Stimulated activated CD8-positive, alpha-beta memory T cell treated with anti-CD3 and anti-CD28 coated beads, Interleukin-15, amount 100 ng/mL, for 48 hours (primary cell): Measurements from ENCODE around the gene CARD14.

Experiments
- DNase-seq, 2 donors: peaks; one replicate each; pipeline ENCODE4 v3.0.0-alpha.2; 2020; ENCODE audit warnings: low read depth in 2 of 2

Gene CARD14

DNA sequence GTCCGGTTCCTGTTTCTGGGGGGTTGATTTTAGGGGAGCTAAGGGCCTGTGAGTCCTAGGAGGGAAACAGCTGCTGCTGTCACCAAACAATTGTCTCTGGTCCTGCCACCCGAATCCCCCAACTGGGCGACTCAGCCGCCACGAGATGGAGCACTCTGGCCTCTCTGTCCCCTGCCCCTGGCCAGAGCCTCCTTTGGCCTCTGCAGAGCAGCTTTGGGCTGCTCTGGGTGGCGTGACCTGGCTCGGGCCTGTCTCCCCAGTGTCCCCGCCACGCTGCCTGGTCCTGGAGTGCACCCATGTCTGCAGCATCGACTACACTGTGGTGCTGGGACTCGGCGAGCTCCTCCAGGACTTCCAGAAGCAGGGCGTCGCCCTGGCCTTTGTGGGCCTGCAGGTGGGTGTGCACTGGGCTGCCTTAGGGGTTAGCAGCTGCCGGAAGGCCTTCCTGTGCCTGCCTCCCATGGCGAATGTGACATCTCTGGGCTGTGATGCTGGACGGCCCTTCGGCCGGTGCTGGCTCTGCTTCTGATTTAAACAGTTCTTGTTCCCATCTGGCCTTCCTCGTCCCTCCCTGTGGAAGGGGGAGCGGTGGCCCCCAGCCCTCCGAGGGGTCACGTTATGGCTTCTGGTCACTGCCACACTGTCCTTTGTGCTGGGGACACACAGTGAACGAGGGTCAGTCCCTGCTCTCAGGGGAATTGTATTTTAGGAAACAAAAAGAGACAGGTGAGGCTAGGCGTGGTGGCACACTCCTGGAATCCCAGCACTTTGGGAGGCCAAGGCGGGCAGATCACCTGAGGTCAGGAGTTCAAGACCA, 79.3 kb downstream of the CARD14 start:
- DNase-seq: no peak

GRCh38 chr17:80251966-80252365, 82.1 kb downstream of the CARD14 start:
- DNase-seq: no peak

- DNase-seq: peak; percentile 80 to 82
Observed at GRCh38 chr17:80252871-80253270, 83.0 kb downstream of the CARD14 start.

- DNase-seq: no peak
Observed at GRCh38 chr17:80253631-80254395, 84.0 kb downstream of the CARD14 start.

- DNase-seq: peak; percentile 54 to 59
Observed at GRCh38 chr17:80254396-80255251, 84.8 kb downstream of the CARD14 start.

GRCh38 chr17:80256034-80256350, 86.2 kb downstream of the CARD14 start:
- no peak for DNase-seq

DNA sequence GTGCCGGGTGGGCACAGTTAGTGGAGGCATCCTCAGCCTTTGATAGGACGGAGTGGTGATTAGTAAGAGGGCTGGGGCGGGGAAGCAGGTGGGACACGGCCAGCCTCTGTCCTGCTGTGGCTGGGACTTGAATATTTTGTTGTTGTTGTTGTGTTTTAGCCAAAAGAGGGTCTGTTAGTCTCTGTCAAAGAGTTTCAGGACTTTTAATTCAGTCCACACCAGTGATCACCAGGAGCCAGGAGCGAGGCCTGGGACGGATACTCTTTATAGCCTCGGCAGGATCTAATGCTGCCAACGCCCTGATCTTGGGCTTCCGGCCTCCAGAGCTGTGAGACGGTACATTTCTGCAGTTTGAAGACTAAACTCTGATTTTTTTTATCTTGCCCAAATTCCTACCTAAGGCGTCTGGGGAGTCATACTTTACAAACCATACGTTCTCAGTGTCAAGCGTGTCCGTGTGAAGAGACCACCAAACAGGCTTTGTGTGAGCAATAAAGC, 87.9 kb downstream of the CARD14 start:
- no peak for DNase-seq

DNA sequence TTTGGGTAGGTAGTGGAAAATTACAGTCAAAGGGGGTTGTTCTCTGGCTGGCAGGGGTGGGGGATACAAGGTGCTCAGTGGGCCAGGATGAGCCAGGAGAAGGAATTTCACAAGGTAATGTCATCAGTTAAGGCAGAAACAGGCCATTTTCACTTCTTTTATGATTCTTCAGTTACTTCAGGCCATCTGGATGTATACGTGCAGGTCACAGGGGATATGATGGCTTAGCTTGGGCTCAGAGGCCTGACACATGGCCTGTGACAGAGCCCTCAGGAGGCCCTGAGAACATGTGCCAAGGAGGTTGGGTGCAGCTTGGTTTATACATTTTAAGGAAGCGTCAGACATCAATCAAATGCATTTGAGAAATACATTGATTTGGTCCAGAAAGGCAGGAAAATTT, 88.5 kb downstream of the CARD14 start:
- DNase-seq: peak in 1 of 2 donors; percentile 35
